ENCODE results near the gene LRRC74B.
"Not testable (repeated sequence)": the region's sequence is repeated elsewhere in the genome, so short reads cannot be mapped to it uniquely, and the experiment has no call there.

The LRRC74B gene

GRCh38 chr22:21054714-21055563 is 9.2 kb downstream of the LRRC74B start:
- TF ChIP-seq ELF4 (IDR thresholded peaks at IDR 0.05) (no peak), CTBP1 (IDR thresholded peaks at IDR 0.05; ENCODE audit: borderline replicate concordance) (no peak), L3MBTL2 (conservative IDR thresholded peaks at IDR 0.05) (no peak), ARNT (IDR thresholded peaks at IDR 0.05) (no peak), NFRKB (IDR thresholded peaks at IDR 0.05) (no peak), ZNF384 (IDR thresholded peaks at IDR 0.05) (no peak)
- no peak for DNase-seq (ENCODE audit: extremely low spot score)
- POLR2A ChIA-PET, result interaction anchor here (1.5 kb wide), 1 partner anchor 9 kb away, joined by 3 read pairs; the partner anchor contains the start of gene LRRC74B
- CTCF ChIA-PET, result no interaction called here

GRCh38 chr22:21055564-21055834 is 9.8 kb downstream of the LRRC74B start:
- ChIA-PET CTCF (interaction anchor here (0.5 kb wide), 1 partner anchor 49 kb away, joined by 4 read pairs; no protein-coding TSS in a partner anchor), POLR2A (interaction anchor here (1.5 kb wide), 1 partner anchor 9 kb away, joined by 3 read pairs; the partner anchor contains the start of gene LRRC74B)
- TF ChIP-seq ARNT (IDR thresholded peaks at IDR 0.05) (no peak), BHLHE40 (IDR thresholded peaks at IDR 0.05; ENCODE audit: borderline replicate concordance) (no peak), PKNOX1 (IDR thresholded peaks at IDR 0.05) (no peak), NFRKB (IDR thresholded peaks at IDR 0.05) (no peak), SP1 (IDR thresholded peaks at IDR 0.05) (no peak), SUZ12 (IDR thresholded peaks at IDR 0.05) (no peak), FOXM1 (IDR thresholded peaks at IDR 0.05; ENCODE audit: borderline replicate concordance) (no peak), LEF1 (IDR thresholded peaks at IDR 0.05; ENCODE audit: borderline replicate concordance) (no peak), TARDBP (IDR thresholded peaks at IDR 0.05) (no peak)
- no peak for DNase-seq (ENCODE audit: extremely low spot score)

- POLR2A ChIA-PET, result no interaction called here
- CTCF ChIA-PET, result interaction anchor here (0.5 kb wide), 1 partner anchor 49 kb away, joined by 4 read pairs; no protein-coding TSS in a partner anchor
- TF ChIP-seq SUZ12 (IDR thresholded peaks at IDR 0.05) (no peak), FOXM1 (IDR thresholded peaks at IDR 0.05; ENCODE audit: borderline replicate concordance) (no peak), LEF1 (IDR thresholded peaks at IDR 0.05; ENCODE audit: borderline replicate concordance) (no peak), BHLHE40 (IDR thresholded peaks at IDR 0.05; ENCODE audit: borderline replicate concordance) (no peak), L3MBTL2 (conservative IDR thresholded peaks at IDR 0.05) (no peak), ARNT (IDR thresholded peaks at IDR 0.05) (no peak), ELF4 (IDR thresholded peaks at IDR 0.05) (no peak), TARDBP (IDR thresholded peaks at IDR 0.05) (no peak), ZNF384 (IDR thresholded peaks at IDR 0.05) (no peak), CTBP1 (IDR thresholded peaks at IDR 0.05; ENCODE audit: borderline replicate concordance) (no peak), PKNOX1 (IDR thresholded peaks at IDR 0.05) (no peak)
- DNase-seq (ENCODE audit: extremely low spot score), result no peak
Measured at GRCh38 chr22:21055880-21056319, 10.2 kb downstream of the LRRC74B start.

- CTCF ChIA-PET; POLR2A ChIA-PET; DNase-seq (ENCODE audit: extremely low spot score): not testable (repeated sequence)
Measured at GRCh38 chr22:21060363-21060762, 14.6 kb downstream of the LRRC74B start.

GRCh38 chr22:21061660-21062321 is 16.0 kb downstream of the LRRC74B start:
- POLR2A ChIA-PET; DNase-seq (ENCODE audit: extremely low spot score); CTCF ChIA-PET: not testable (repeated sequence)

GRCh38 chr22:21064425-21064824 is 18.7 kb downstream of the LRRC74B start:
- DNase-seq (ENCODE audit: extremely low spot score), result not testable (repeated sequence)
- ChIA-PET POLR2A (interaction anchor here (0.9 kb wide), 1 partner anchor 11 kb away, joined by 4 read pairs; no protein-coding TSS in a partner anchor), CTCF (interaction anchor here (0.6 kb wide), 1 partner anchor 11 kb away, joined by 3 read pairs; no protein-coding TSS in a partner anchor)

DNA sequence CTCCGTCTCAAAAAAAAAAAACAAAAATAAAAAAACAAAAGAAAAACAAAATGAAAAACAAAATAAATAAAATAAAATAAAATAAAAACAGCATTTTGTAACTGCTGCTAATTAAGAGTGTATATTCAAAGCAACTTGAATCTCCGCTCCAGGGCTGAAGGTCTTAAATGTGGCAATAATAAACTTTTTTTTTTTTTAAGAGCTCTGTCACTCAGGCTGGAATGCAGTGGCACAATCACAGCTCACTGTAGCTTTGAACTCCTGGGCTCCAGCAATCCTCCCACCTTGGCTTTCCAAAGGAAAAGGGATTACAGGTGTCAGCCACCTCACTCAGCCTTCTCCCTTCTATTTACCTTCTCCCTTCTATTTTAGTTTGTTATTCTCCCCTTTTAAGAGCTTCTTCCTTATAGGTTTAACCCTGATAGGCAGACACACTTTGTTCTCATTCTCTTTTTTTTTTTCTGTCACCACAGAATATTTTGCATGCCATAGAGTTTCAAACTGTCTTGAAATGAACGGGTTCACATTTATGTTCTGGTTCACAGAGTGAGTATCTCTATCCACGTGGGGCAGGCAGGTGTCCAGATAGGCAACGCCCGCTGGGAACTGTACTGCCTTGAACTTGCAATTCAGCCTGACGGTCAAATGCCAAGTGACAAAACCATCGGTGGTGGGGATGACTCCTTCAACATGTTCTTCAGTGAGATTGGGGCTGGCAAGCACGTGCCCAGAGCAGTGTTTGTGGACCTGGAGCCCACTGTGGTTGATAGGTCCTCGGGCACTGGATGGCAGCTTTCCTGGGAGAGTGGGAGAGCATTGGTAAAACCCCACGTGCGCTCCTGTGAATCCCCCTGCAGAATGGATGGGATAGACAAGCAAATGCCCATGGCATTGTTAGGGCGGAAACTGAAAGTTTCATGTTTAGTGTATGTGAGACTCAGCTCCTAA is 19.4 kb downstream of the LRRC74B start:
- CTCF ChIA-PET, result interaction anchor here (0.6 kb wide), 1 partner anchor 436 kb away, joined by 3 read pairs; no protein-coding TSS in a partner anchor
- POLR2A ChIA-PET, result interaction anchor here (1.4 kb wide), 1 partner anchor 38 kb away, joined by 3 read pairs; no protein-coding TSS in a partner anchor
- no peak for DNase-seq (ENCODE audit: extremely low spot score)
- TF ChIP-seq HDGF (IDR thresholded peaks at IDR 0.05; ENCODE audit: borderline replicate concordance) (no peak), FOXM1 (IDR thresholded peaks at IDR 0.05; ENCODE audit: borderline replicate concordance) (no peak), PKNOX1 (IDR thresholded peaks at IDR 0.05) (0 out of 2 replicates have a peak, but pooled peaks have one; percentile 8), FOXA1 (IDR thresholded peaks at IDR 0.05) (no peak), SP1 (IDR thresholded peaks at IDR 0.05) (no peak)

Data from HEK293T (cell line).